ENCODE results near the gene SMDT1.

Gene SMDT1, protein sequence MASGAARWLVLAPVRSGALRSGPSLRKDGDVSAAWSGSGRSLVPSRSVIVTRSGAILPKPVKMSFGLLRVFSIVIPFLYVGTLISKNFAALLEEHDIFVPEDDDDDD

DNA sequence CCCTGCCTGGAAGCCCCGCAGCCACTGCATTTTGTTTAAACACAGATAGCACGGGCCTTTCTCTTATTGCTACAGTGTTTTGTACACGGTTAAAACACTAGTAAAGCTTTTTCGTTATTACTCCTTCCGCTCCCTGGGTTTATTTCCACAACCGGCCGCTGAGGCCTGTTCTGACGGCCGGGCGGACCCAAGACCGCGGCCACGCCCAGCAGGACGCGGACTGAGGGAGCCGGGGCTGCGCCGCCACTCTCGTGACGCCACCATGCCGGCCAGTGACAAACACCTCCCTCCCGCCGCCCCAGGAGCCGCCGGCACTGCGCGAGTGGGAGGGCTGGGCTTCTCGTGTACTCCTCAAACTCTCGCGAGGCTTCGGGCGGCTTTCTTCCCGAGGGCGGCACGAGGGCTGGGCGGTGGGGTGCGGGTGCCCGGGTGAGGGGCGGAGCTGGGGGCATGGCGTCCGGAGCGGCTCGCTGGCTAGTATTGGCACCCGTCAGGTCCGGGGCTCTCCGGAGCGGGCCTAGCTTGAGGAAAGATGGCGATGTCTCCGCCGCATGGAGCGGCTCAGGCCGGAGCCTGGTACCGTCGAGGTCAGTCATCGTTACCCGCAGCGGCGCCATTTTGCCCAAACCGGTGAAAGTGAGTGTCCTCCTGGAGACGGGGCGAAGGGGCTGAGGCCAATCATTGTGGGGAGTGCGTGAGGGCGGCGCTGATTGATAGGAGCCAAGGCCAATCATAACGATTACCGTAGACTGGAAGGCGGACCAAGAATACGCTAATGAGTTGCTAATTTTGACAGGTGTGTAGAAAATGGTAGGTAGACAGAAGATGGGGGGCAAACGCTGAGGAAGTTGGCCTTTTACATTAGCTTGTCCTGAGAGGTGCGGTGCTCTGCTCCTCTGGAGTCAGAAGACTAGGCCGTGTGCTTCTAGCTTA, at the start of gene SMDT1:
Gene SMDT1 (plus strand): TSS at position 382 of the 933 bp plus-strand sequence. CDS start 69 bp downstream, at position 451.
- DNase-seq = peak; percentile 98

DNA sequence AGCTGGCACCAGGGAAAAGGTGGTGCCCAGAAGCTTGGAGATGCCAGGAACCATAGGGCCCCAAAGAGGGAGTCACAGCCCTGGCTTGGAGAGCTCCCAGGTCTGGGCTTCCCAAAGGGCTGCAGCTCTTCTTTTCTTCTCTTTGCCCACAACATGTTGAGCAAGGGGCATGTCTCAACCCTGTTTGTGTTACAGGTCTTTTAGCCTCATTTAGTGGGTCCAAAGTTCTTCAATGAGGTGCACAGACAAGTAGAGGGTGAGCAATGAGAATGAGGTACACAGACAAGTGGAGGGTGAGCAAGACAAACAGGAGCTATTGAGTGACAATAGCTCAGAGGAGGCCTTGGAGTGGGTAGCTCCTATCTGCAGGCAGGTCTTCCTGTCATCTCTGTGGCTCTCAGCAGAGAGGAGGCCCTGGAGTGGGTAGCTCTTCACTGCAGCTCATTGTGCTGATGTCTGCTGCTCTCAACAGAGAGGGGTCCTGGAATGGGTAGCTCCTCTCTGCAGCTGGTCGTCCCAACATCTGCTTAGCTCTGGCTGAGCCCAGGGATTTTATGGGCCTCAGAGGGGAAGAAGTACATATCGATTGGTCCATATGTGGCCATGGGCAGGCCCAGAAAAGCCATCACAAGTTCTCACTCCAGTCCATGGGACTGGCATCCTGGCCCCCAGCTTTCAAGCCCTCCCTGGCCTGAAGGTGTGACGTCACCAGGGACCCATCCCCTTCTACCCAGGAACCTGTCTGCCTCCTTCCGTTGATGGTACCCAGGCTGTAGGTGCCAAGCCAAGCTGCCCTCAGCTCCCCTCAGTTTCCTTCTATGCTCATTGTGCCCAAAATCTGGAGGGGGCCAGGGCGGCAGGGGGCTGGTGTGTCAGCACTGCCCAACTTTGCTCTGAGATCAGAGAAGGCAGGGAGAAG, 46.0 kb upstream of the SMDT1 start:
- DNase-seq = no peak

DNA sequence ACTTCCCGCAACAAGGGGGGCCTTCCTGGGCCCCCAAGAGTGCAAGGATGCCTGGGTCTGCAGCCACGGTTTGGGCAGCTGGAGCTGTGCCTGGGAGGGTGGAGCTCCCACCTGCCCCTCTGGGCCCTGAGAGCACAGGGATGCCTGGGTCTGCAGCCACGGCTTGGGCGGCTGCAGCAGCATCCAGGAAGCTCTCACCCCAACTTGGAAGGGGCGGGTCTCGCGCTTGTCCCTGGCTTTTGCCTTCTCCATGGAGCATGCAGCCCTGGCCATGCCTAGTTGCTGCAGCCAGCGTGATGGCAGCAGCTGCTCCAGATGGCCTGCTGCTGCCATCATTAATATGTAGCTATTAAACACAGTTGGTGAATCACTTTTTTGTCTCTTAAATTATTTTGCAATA, 44.2 kb upstream of the SMDT1 start:
- no peak for DNase-seq

DNA sequence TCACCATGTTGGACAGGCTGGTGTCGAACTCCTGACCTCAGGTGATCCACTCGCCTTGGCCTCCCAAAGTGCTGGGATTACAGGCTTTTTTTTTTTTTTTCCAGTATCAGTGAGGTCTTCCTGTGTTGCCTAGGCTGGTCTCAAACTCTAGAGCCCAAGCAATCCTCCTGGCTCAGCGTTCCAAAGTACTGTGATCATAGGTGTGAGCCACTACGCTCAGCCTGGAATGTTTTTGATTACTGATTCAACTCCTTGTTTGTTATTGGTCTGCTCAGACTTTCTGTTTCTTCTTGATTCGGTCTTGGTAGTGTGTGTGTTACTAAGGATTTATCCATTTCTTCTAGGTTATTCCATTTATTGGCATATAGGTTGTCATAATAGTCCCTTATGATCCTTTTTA, 40.2 kb upstream of the SMDT1 start:
- no peak for DNase-seq

DNA sequence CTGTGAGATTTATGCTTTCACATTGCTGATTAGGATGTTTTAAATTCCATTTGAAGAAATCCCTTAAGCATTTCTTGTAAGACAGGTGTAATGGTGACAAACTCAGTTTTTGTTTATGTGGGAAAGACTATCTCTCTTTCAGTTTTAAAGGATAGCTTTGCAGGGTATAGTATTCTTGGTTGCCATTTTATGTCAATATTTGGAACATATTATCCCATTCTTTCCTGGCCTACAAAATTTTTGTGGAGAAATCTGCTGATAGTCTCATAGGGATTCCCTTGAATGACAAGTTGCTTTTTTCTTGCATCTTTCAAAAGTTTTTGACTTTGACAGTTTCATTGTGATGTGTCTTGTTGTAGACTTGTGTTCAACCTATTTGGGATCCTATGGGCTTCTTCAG, 37.7 kb upstream of the SMDT1 start:
- no peak for DNase-seq

DNA sequence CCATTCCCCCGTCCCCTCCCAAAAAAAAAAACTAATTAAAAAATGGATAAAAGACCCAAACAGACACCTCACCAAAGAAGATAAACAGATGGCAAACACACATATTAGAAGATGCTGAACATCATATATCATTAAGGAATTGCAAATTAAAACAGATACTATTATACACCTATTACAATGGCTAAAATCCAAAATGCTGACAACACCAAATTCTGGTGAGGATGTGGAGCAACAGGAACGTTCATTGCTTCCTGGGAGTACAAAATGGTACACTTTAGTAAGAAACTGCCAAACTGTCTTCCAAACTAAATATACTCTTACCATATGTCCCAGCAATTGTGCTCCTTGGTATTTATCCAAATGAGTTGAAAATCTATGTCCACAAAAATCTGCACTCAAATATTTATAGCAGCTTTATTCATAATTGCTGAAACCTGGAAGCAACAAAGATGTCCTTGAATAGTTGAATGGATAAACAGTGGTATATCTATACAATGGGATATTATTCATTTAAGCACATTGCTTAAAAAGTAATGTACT, 28.8 kb upstream of the SMDT1 start:
- no peak for DNase-seq

DNA sequence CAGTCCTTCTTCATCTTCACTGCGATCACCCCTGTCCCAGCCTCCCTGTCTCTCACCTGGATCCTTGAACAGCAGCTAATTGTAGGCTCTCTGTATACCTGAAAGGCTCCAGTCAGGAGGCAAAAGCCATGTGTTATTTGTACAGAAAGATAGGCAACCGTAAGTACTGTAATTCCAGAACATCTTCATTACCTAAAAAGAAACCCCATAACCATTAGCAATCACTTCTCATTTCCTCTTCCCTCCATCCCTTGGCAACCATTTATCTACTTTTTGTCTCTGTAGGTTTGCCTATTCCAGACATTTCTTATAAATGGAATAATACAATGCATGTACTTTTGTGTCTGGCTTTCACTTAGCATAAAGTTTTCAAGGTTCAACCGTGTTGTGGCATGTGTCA, 26.7 kb upstream of the SMDT1 start:
- DNase-seq = no peak

DNA sequence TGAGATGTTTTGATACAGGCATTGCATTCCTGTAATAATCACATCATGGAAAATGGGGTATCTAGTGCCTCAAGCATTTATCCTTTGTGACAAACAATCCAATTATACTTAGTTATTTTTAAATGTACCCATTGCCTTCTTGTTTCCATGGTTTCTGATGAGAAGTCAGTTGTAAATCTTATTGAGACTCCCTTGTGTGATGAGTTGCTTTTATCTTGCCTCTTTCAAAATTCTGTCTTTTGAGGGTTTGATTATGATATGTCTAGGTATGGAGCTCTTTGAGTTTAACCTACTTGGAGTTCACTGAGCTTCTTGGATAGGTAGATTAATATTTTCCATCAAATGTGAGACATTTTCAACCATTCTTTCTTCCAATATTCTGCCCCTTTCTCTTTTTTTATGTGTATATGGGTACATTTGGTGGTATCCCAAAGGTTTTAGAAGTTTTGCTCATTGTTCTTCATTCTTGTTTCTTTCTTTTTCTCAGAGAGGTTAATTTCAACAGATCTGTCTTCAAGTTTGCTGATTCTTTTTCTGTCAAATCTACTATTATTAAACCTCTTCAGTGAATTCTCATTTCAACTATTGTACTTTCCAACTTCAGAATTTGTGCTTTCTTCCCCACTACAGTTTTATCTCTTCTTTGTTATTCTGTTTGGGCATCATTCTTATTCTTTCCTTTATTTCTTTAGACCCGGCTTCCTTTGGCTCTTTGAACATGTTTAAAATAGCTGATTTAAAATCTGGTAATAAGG, 22.6 kb upstream of the SMDT1 start:
- no peak for DNase-seq

DNA sequence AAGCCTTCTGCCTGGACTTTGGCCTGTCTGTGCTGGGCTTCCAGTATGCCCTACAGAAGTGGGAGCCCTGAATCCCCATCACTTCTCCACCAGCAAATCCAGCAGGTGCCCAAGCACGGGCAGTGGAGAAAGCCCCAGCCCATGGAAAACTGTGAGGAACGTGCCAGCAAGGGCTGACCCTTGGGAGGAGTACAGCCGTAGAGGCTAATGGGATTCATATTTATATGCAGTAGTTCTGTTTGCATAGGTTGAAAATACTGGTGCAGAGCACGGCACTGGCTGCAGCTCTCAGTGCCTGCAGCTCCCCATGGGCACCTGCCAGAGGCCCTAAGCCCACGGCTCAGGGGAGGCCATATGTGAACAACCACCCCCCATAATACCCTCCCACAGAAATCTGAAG, 19.0 kb upstream of the SMDT1 start:
- no peak for DNase-seq

DNA sequence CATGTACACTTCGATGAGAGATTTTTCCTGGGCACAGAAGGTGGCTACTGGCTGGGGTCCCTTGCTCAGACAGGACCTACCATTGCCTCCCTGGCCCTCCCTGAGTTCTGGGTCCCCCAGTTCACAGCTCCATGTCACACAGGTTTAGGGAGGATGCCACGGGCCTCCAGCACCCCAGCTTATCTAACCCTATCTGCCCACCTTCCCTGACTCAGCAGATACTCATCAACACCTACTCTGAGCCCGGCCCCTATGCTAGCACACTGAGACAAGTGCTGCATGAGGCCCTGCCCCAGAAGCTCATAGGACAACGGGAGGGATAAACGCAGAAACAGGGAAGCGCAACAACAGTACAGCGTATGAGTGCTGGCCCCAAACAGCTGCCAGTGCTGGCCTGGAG, 18.5 kb upstream of the SMDT1 start:
- no peak for DNase-seq

DNA sequence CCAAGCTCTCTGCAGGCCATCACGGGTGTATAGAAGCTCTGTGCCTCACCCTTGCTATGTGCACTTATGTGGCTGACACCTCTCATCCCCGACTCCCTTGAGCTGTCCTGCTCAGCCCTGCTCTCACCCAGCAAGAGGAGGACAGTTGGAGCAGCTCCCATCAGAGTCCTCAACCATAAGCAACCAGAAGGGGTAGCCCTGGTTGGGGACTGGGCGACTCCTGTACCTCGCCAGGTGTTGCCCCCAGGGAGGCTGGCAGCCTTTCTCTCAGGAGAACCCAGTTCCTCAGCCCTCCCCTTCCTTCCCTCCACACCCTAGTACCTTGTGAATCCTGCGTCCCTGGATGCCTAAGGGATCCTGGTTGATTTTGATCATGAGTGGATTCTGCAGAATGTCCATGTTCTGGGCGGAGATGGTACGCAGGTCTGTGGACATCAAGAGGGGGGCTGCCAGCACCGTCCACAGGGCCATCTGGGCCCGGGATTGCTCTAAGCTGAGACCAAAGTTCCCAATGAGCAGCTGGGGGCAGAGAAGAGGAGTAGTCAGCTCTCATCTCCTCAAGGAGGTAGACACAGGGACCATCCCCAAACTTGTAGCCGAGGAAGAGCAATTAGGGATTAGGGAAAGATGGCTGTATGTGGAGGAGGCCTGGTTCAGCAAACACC, 16.9 kb upstream of the SMDT1 start:
- DNase-seq = no peak

DNA sequence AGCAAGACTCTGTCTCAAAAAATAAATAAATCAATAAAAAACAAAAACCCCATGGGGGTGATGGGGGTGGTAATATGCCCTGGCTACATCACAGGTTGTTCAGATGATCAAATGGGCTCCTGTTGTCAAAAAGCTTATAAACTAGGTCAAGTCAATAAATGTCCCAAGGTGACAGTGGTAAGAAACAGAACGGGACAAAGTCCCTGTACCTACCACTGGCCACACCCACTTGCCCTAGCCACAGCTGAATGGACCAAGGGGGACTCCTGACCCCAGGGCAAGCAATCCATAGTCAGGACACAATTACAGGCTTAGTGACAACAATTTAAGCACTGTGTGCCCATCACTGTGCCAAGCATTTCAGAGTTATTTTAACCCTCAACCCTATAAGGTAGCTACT, 14.9 kb upstream of the SMDT1 start:
- DNase-seq = no peak

DNA sequence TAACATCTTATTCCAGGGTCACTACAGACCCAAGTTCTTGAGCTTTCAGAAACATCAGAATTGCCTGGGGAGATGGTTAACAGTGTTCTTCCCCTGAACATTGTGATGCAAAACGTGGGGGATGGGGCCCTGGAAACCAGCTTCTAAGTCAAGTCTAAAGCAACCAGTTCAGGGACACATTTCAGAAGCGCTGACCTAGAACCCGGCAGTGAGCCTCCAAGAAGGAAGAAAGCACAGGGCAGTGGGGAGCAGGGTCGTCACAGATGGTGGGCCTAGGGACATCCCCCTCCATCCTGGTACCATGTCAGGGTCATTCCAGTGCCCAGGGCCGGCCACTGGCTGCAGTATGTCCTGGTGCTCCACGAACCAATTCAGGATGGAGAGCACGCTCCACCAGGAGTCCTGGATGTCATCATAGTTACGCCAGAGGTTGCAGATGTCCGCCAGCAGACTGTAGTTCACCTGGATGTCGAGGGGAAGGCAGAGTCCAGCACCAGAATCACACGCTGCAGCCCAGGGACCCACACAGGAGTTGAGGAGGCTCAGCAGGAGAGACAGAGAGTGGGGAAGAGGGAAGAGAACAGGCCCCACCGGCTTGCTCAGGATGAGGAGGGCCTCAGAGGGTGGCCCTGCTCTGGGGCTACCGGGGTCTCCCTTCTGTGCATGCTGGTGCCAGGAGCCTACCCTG, 13.9 kb upstream of the SMDT1 start:
- no peak for DNase-seq

DNA sequence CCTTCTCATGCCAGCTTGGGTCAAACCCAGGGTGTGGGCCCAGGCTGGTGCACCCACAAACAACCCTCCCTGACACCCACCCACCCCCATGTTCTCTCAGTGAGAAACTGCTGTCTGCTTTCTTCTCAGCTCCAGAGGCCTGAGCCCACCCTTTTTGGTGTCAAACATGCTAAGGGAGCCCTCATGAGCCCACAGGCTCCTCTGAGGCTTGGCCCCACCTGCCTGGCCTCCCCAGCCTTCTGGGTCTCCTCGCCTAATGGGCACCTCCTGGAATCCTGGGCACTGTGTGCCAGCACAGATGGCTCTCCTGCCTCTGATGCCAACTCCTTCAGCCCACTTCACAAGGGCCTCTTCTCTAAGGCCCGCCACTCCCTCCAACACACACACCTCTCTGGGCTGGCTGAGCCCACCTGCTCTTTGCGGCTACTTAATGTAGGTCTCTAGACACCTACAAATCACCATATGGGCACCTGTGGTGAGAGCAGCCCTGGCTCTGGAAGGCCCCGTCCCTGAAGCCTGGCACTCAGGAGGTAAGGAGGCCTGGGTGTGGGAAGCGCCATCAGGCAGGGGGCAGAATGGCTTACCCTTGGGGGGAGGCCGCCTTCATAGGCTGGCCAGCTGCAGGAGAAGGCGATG, 13.3 kb upstream of the SMDT1 start:
- no peak for DNase-seq

DNA sequence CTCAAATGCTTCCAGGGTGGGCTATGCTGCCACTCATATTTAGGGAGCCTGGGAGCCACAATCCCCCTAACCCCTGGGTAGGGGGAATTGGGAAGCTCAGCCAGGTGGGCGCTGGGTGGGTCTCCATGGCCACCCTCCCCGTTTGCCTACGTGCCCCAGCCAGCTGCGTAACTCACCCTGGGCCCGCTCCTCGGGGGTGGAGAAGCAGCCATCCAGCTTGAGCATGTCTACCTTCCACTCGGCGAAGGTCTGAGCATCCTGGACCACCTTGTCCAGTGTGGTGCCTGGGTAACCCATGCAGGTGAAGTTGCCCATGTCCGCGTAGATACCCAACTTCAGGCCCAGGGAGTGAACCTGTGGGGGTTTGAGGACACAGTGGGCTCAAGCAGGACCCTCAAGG, 12.6 kb upstream of the SMDT1 start:
- DNase-seq = no peak

DNA sequence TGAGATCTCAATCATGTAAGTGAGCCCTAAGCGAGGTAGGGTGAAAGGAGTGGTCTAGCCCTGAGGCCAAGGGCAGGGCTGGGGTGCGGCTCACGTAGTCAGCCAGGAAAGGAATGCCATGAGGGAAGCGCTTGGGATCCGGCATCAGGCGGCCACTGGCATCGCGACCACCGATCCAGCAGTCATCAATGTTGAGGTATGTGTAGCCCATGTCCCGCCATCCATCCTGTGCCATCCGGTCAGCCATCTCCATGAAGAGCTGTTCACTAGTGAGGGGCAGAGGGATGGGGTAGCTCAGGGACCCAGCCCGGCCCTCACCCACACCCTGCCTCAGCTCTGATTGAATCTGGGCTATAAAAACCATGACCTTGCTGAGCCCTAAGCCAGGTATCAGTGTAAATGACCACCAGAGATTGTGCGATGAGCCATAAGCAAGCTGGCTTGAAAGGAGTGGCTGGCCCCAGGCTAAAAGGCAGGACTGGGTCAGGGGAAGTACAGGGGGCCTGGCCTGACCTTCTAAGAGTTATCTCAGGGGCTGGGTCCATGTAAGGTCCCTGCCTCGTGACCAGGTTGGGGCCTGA, 11.7 kb upstream of the SMDT1 start:
- no peak for DNase-seq

DNA sequence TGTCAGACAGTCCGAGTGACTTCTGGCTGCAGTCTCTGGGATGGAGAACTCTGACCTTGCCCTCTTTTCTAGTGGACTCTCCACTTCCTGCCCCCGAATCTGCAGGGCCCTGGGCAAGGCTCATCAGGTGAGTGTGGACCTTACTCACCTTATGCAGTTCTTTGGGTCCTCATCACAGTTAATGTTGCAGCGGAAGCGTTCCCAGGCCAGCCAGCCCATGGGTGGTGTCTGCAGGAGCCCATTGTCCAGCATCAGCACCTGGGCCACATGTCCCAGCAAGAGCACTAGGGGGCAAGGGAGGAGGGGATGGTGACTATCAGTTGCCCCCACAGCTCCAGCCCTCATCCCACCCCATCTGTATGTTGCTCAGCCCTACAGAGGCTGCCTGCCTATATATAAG, 11.2 kb upstream of the SMDT1 start:
- DNase-seq = no peak

DNA sequence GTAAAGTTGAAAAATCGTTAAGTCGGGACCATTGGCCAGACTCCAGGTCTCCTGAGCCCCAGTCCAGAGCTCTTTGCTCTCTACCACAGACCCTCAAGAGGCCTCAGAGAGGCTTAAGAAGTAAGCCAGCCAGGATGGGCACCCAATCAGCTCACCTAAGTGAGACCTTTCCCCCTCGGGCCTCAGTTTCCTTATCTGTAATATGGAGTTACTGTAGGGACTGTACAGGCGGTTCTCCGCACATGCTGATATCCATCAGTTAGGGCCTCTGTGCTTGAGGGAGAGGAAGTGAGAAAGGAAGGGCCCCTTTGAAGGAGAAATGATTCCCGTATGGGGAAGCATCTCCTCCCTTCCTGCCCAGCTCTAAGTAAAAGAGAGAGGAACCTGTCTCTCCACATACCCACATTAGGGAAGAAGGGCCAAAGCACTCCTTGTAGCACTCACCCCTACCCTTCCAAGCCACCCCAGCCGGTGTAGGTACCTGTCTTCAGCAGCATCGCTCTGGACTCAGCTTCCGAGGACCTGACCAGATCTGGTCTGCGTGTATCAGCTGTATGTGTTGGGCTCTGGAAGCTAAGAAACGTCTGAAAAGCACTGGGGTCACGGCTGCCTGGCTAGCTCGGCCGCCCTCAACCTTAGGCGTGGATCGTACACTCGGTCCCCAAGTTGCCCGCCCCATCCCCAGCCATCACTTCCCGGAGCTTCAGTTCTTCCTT, 9.5 kb upstream of the SMDT1 start:
- no peak for DNase-seq

DNA sequence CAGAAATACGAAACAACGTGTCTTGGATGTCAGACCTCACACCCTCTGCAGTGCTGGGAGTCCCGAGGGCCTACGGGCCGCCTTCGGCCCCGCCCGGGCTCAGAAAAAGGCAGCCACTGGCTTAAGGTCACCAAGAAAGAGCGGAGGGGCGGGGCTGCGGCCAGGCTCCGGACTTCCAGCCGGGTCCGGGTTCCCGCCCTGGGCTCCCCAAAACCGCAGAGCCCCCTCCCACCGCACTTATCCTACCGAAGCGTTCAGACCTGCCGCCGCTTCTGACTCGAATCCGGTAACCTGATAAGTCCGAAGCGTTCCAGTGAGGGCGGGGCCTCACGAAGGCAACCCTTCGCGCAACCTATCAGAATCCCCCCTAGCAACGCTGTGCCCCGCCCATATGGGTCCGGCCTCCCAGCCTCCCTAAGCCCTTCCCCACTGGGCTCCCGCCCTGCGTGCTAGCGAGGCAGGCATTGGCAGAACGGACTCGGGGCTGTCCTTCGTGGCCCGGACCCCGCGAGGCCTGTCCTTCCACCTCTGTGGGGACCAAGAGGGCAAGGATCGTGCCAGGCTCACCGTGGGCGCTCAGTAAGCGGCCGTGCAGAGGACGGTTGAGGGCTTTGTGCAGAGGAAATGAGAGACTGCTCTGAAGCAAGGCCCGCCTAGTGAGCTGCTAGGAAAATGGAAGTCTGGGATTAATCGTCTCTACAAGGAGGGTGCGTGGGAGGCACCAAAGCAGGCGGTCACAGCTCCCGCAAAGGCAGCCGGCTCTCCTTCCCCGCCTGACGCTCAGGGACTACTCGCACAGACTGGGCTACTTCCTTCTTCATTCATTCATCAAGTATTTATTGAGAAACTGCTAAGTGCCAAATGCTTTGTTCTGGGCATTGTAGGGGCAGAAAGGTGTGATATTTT, 8.7 kb upstream of the SMDT1 start, which contains the start of gene NAGA:
Gene NAGA (minus strand): TSS at position 296 of the 906 bp plus-strand sequence. CDS start 515 bp downstream, outside the sequence.
- peak; percentile 92 for DNase-seq

Measured in NCI-H748 treated with DMSO at 0.1 percent for 48 hours (cell line).